HL-60 (cell line): Measurements from ENCODE around the gene DNAJC27.

Experiments used
- CTCF ChIP-seq: IDR thresholded peaks from one replicate; pipeline ENCODE4 v1.5.1; 2011; ENCODE audit warnings: low read length, control low read depth, inconsistent platforms; ENCODE audit not compliant: insufficient read depth
- POLR2AphosphoS5 ChIP-seq: IDR thresholded peaks from 2 replicates; pipeline ENCODE4 v1.6.1; 2012; ENCODE audit warnings: low read depth
- REST ChIP-seq: IDR thresholded peaks from 2 replicates; pipeline ENCODE4 v1.6.1; 2012; ENCODE audit warnings: low read depth; ENCODE audit not compliant: insufficient replicate concordance

GRCh38 chr2:24935145-24935544 is 36.6 kb downstream of the DNAJC27 start:
- TF ChIP-seq CTCF (no peak), POLR2AphosphoS5 (no peak), REST (no peak)
